HepG2 (cell line): Measurements from ENCODE around the gene VRK1. TPM values are rescaled to one million over a fixed set of nuclear protein-coding genes. Genes with fewer than 3 reads are reported as not detected.

ENCODE experiments used
- ATAC-seq: fragments of 200-7000 bp; cut with Tn5 transposase; 3 replicates; pipeline ENCODE4 v1.9.1; 2020; ENCODE audit warnings: mild to moderate bottlenecking, moderate library complexity
- BruUV-seq: library from RNA; stranded (reverse); fragments of 400-500 nt; replicated peaks from 2 replicates; lab custom pipeline; 2021; lab: Mats Ljungman, UMichigan
- CTCF ChIA-PET: fragments of 300-600 bp; formaldehyde crosslinking; extraction: SDS; loops from one replicate; lab custom pipeline; 2021; ENCODE audit warnings: low total read pairs, inconsistent platforms, low intra/inter-chr PET ratio; lab: Yijun Ruan, JAX
- POLR2A ChIA-PET: fragments of 350-600 bp; sonication (Branson Sonifier 250); formaldehyde crosslinking; loops from one replicate; lab custom pipeline; 2020; ENCODE audit warnings: antibody characterized with exemption, inconsistent platforms; lab: Yijun Ruan, JAX
- DNase-seq: peaks from one replicate; pipeline ENCODE4 v3.0.0-alpha.2; 2015; ENCODE audit warnings: low spot score
- FAIRE-seq: peaks from 3 replicates; lab custom pipeline; 2011; peaks lifted over from hg19 to GRCh38; lab: Jason Lieb, UNC
- H2AFZ ChIP-seq: one replicate; pipeline ENCODE4 v1.6.1; 2011; ENCODE audit warnings: low read length, inconsistent platforms
- H3K27ac ChIP-seq: fragments of 300-600 bp; 3 replicates; pipeline ENCODE4 v1.8.0; 2011; ENCODE audit warnings: mixed run types, mild to moderate bottlenecking, mixed read lengths, low read length, inconsistent platforms; ENCODE audit not compliant: insufficient read depth; ENCODE audit errors: extremely low read length
- H3K27me3 ChIP-seq, 2 experiments: fragments of 200-600 bp in 1 of 2; 2 replicates in 1 of 2; 3 replicates in 1 of 2; pipeline versions ENCODE4 v1.6.0 to v1.8.0; 2011; ENCODE audit warnings: low read length in 2 of 2, mild to moderate bottlenecking in 2 of 2, moderate library complexity in 2 of 2, inconsistent platforms in 1 of 2; ENCODE audit not compliant: insufficient read depth in 2 of 2, control insufficient read depth in 1 of 2
- H3K36me3 ChIP-seq, 2 experiments: fragments of 200-600 bp in 1 of 2; replicated peaks in 1 of 2; 2 replicates in 1 of 2; 3 replicates in 1 of 2; pipeline versions ENCODE4 v1.5.1 to v1.8.0; 2011; ENCODE audit warnings: low read length in 2 of 2, inconsistent platforms in 1 of 2; ENCODE audit not compliant: insufficient read depth in 2 of 2, control insufficient read depth in 1 of 2
- H3K4me1 ChIP-seq: 2 replicates; pipeline ENCODE4 v1.5.1; 2012; ENCODE audit warnings: low read length, inconsistent platforms; ENCODE audit not compliant: insufficient read depth
- H3K4me2 ChIP-seq: 2 replicates; pipeline ENCODE4 v1.6.0; 2011; ENCODE audit warnings: low read depth, low read length, inconsistent platforms
- H3K4me3 ChIP-seq, 3 experiments: fragments of 200-600 bp in 1 of 3; sonication (generic), shearing (Covaris generic) in 1 of 3; replicated peaks in 1 of 3; 2 replicates each; pipeline ENCODE4 v1.5.1; 2011 to 2016; ENCODE audit warnings: low read length in 3 of 3, inconsistent platforms in 2 of 3, low read depth in 2 of 3, mild to moderate bottlenecking in 2 of 3, control low read depth in 1 of 3, mixed read lengths in 1 of 3; ENCODE audit not compliant: insufficient read depth in 1 of 3
- H3K79me2 ChIP-seq: one replicate; pipeline ENCODE4 v1.6.1; 2011; ENCODE audit warnings: low read length, inconsistent platforms; ENCODE audit not compliant: insufficient read depth
- H3K9ac ChIP-seq: 2 replicates; pipeline ENCODE4 v1.6.0; 2011; ENCODE audit warnings: mild to moderate bottlenecking, low read depth, low read length, inconsistent platforms; ENCODE audit not compliant: insufficient read depth
- H3K9me3 ChIP-seq: 2 replicates; pipeline ENCODE4 v1.5.1; 2012; ENCODE audit warnings: mild to moderate bottlenecking, low read length
- H4K20me1 ChIP-seq: 2 replicates; pipeline ENCODE4 v1.6.0; 2011; ENCODE audit warnings: inconsistent platforms, mild to moderate bottlenecking, low read length, moderate library complexity; ENCODE audit not compliant: insufficient read depth
- DNMT1 ChIP-seq: sonication (generic); formaldehyde crosslinking; IDR thresholded peaks from 2 replicates; pipeline ENCODE4 v1.5.1; 2020; ENCODE audit warnings: mild to moderate bottlenecking, missing genetic modification reagents
- GMEB1 ChIP-seq: sonication (generic); formaldehyde crosslinking; IDR thresholded peaks from 2 replicates; pipeline ENCODE4 v1.5.1; 2020; ENCODE audit warnings: missing genetic modification reagents, mild to moderate bottlenecking, borderline replicate concordance
- JARID2 ChIP-seq: sonication (generic); formaldehyde crosslinking; IDR thresholded peaks from 2 replicates; pipeline ENCODE4 v1.8.1; 2023; ENCODE audit warnings: missing genetic modification reagents, inconsistent platforms; ENCODE audit not compliant: insufficient replicate concordance
- MAFK ChIP-seq, 2 experiments: IDR thresholded peaks in 1 of 2; conservative IDR thresholded peaks in 1 of 2; 2 replicates each; pipeline ENCODE4 v1.6.1; 2011; ENCODE audit warnings: improper control_type of control experiment in 2 of 2, low read length in 2 of 2
- RBAK ChIP-seq: sonication (generic); formaldehyde crosslinking; IDR thresholded peaks from 2 replicates; pipeline ENCODE4 v1.5.1; 2020; ENCODE audit warnings: mild to moderate bottlenecking, missing genetic modification reagents
- RFXAP ChIP-seq: sonication (generic); formaldehyde crosslinking; IDR thresholded peaks from 2 replicates; pipeline ENCODE4 v1.4.0; 2020; ENCODE audit warnings: missing genetic modification reagents, borderline replicate concordance
- ZNF282 ChIP-seq: fragments of 450-650 bp; IDR thresholded peaks from 2 replicates; pipeline ENCODE4 v1.6.1; 2018; ENCODE audit not compliant: partially characterized antibody
- ZNF761 ChIP-seq: sonication (generic); formaldehyde crosslinking; conservative IDR thresholded peaks from 2 replicates; pipeline ENCODE4 v1.4.0; 2020; ENCODE audit warnings: mild to moderate bottlenecking, missing genetic modification reagents
- WGBS: methylation state at CpG from one replicate; pipeline ENCODE4 v1.1.6; 2017; ENCODE audit warnings: low lambda C conversion rate; 5-methylcytosine and 5-hydroxymethylcytosine counted together
- in situ Hi-C: cut with HindIII; loops from 2 replicates; pipeline ENCODE4 v1.10.0; 2017; ENCODE audit warnings: low pct_unique_long_range_greater_than_20kb; ENCODE audit not compliant: extremely low pct_ligation_motif_present
- intact Hi-C: fragments of 100-400 bp; cut with micrococcal nuclease; formaldehyde crosslinking; loops from one replicate; pipeline ENCODE4 v1.10.0; 2022; ENCODE audit not compliant: unreplicated experiment
- polyA plus RNA-seq, 8 experiments: library from polyadenylated mRNA; depleted of rRNA in 3 of 8; stranded (reverse) in 7 of 8; unstranded in 1 of 8; fragments of >200 nt; fragmentation: Illumina TruSeq in 4 of 8; extraction: Trizol in 4 of 8; gene quantifications; 2 replicates each; pipeline versions ENCODE4 v1.2.1 to v1.2.3, GENCODE V29; 2011 to 2016; ENCODE audit warnings: low read depth in 4 of 8, missing spikeins in 1 of 8, mixed read lengths in 1 of 8; ENCODE audit not compliant: insufficient read depth in 1 of 8
- total RNA-seq, 5 experiments: library from RNA; depleted of rRNA; stranded (reverse); fragments of >200 nt; fragmentation: Illumina TruSeq; extraction: Trizol; gene quantifications; 2 replicates each; pipeline ENCODE4 v1.2.3, GENCODE V29; 2016; ENCODE audit warnings: low read depth in 1 of 5

VRK1 gene
- total and polyA plus RNA-seq, 2 of the 13 experiments (the other 11 are each of a cell fraction or from before 2014, with no cell fraction given), result 7.9 to 51.3 TPM

- intact Hi-C loops, result no loop called here
- Histone ChIP-seq H4K20me1 (no peaks in the 10 kb centered on the region), H3K4me2 (no peak overlapping the region), H3K9me3 (no peaks in the 10 kb centered on the region), H3K36me3 (no peaks in the 10 kb centered on the region), H3K4me3 (no peak overlapping the region), H3K27me3 (peaks cover 0 to 14% of the 10 kb centered on the region in 2 experiments; a peak in 3 of 5 replicates), H3K79me2 (no peaks in the 10 kb centered on the region), H3K9ac (no peak overlapping the region), H2AFZ (no peak overlapping the region), H3K4me1 (0 out of 2 replicates have a peak, but pooled peaks cover 5% of the 10 kb centered on the region), H3K27ac (no peak overlapping the region)
- in situ Hi-C loops, result no loop called here
- DNase-seq (no peak), ATAC-seq (no peak), FAIRE-seq (no peak)
- CTCF ChIA-PET, result no interaction called here
- TF ChIP-seq ZNF761 (CRISPR knock-in tag), result no peak
- TF ChIP-seq ZNF282, result no peak
- no peak for TF ChIP-seq RBAK (CRISPR knock-in tag)
- no peak for TF ChIP-seq GMEB1
- TF ChIP-seq RFXAP (CRISPR knock-in tag), result no peak
- TF ChIP-seq JARID2 (CRISPR knock-in tag), result no peak
- peak in 1 of 2 experiments; percentile 27; a peak in 2 of 4 replicates for TF ChIP-seq MAFK (conservative IDR thresholded peaks at IDR 0.05 in 1 of 2, IDR thresholded peaks at IDR 0.05 in 1 of 2; ENCODE audit: low read length in 2 of 2)
- TF ChIP-seq DNMT1, result no peak
- WGBS, result 41% methylated on average over 4 of the region's 5 CpGs
- BruUV-seq, result no TSS peak
- POLR2A ChIA-PET, result no interaction called here
These were observed 45.1 kb upstream of the VRK1 start for GRCh38 chr14:96752125-96752524.
